Mononuclear cell (primary cell): Measurements from ENCODE around the gene B3GNT9. TPM values are rescaled to one million over a fixed set of nuclear protein-coding genes. Genes with fewer than 3 reads are reported as not detected.

Source experiments
- H3K27me3 ChIP-seq: 2 replicates; pipeline ENCODE4 v1.6.0; 2011; ENCODE audit warnings: low read length, control low read depth; ENCODE audit not compliant: insufficient read depth
- H3K4me1 ChIP-seq: 2 replicates; pipeline ENCODE4 v1.5.1; 2011; ENCODE audit warnings: mild to moderate bottlenecking, low read length, control low read depth; ENCODE audit not compliant: insufficient read depth
- H3K4me3 ChIP-seq: 2 replicates; pipeline ENCODE4 v1.5.1; 2011; ENCODE audit warnings: mild to moderate bottlenecking, low read length, moderate library complexity
- H3K9me3 ChIP-seq: 2 replicates; pipeline ENCODE4 v1.5.1; 2011; ENCODE audit warnings: low read depth, mild to moderate bottlenecking, control low read depth, low read length
- total RNA-seq: library from RNA; depleted of rRNA; stranded (reverse); fragments of >200 nt; gene quantifications from one replicate; pipeline ENCODE4 v1.2.3, GENCODE V29; 2012

The B3GNT9 gene
- total RNA-seq, 1 donor: 2.0 TPM

GRCh38 chr16:67165121-67166078 is 14.6 kb upstream of the B3GNT9 start:
- H3K4me1 ChIP-seq: peaks cover 65% of the 10 kb centered on the region
- no peak overlapping the region for H3K4me3 ChIP-seq
- H3K9me3 ChIP-seq: no peaks in the 10 kb centered on the region
- H3K27me3 ChIP-seq: peaks cover 84% of the 10 kb centered on the region

- peaks cover 80% of the 10 kb centered on the region for H3K27me3 ChIP-seq
- H3K4me3 ChIP-seq: no peak within 1 kb of the TSS
- peaks cover 64% of the 10 kb centered on the region for H3K4me1 ChIP-seq
- H3K9me3 ChIP-seq: no peaks in the 10 kb centered on the region
Observed at GRCh38 chr16:67164599-67165061, 13.8 kb upstream of the B3GNT9 start, which contains the start of gene HSF4. HSF4 (plus strand) TSS chr16:67164745; CDS start chr16:67164812, 67 bp downstream.

DNA sequence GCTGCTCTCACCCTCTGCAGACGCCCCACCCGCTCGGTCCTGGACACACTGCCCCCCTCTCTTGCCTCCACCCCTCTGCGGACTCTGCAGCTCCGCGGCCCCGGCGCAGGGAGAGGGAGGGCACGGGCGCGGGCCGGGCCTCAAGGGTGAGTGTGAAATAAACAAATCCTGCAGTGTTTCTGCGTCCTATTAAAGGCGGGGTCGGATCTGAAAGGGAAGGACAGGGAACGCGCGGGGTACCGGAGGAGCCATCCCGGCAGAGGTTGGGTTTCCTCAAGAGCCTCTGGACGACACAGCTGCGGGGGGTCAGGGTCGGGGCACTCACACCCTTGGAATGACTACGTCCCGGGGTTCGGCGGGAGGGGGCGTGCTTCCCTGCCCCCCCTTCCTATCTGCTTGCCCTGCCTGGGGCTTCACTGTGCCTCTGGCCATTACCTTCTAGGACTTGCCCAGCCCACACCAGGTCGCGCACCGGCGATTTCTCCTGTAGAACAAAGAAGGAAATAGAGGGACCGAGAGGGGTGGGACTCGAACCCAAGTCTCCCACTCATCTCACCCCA is 13.3 kb upstream of the B3GNT9 start:
- Histone ChIP-seq H3K4me1 (peaks cover 62% of the 10 kb centered on the region), H3K27me3 (peaks cover 75% of the 10 kb centered on the region), H3K4me3 (no peak overlapping the region), H3K9me3 (no peaks in the 10 kb centered on the region)

DNA sequence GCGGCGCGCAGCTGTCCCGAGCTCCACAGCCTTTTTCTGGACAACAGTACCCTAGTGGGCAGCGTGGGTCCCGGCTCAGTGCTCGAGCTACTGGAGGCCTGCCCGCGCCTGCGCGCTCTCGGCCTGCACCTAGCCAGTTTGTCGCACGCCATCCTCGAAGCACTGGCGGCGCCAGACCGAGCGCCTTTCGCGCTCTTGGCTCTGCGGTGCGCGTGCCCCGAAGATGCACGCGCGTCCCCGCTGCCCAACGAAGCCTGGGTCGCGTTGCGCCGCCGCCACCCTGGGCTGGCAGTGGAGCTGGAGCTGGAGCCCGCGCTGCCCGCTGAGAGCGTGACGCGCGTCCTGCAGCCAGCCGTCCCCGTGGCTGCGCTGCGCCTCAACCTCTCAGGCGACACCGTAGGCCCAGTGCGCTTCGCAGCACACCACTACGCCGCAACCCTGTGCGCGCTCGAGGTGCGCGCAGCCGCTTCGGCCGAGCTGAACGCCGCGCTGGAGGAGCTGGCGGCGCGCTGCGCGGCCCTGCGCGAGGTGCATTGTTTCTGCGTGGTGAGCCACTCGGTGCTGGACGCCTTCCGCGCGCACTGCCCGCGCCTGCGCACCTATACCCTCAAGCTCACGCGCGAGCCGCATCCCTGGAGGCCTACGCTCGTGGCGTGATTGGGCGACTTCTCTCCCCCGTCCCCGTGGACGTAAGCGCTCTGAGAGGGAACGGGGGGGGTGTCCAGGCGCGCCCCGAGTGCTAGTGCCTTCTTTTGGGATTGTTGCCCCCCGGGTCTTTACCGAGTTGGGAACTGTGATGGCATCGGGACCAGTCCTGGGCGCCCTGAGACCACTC is 12.6 kb upstream of the B3GNT9 start:
- peaks cover 68% of the 10 kb centered on the region for H3K4me1 ChIP-seq
- peaks cover 68% of the 10 kb centered on the region for H3K27me3 ChIP-seq
- no peaks in the 10 kb centered on the region for H3K9me3 ChIP-seq
- H3K4me3 ChIP-seq: no peak overlapping the region

- Histone ChIP-seq H3K9me3 (no peaks in the 10 kb centered on the region), H3K4me1 (peaks cover 76% of the 10 kb centered on the region), H3K27me3 (peaks cover 60% of the 10 kb centered on the region), H3K4me3 (no peak overlapping the region)
Observed at GRCh38 chr16:67162506-67163163, 11.8 kb upstream of the B3GNT9 start.

- H3K9me3 ChIP-seq: no peaks in the 10 kb centered on the region
- no peak overlapping the region for H3K4me3 ChIP-seq
- peaks cover 86% of the 10 kb centered on the region for H3K4me1 ChIP-seq
- peaks cover 50% of the 10 kb centered on the region for H3K27me3 ChIP-seq
Observed at GRCh38 chr16:67161595-67162058, 10.8 kb upstream of the B3GNT9 start.

DNA sequence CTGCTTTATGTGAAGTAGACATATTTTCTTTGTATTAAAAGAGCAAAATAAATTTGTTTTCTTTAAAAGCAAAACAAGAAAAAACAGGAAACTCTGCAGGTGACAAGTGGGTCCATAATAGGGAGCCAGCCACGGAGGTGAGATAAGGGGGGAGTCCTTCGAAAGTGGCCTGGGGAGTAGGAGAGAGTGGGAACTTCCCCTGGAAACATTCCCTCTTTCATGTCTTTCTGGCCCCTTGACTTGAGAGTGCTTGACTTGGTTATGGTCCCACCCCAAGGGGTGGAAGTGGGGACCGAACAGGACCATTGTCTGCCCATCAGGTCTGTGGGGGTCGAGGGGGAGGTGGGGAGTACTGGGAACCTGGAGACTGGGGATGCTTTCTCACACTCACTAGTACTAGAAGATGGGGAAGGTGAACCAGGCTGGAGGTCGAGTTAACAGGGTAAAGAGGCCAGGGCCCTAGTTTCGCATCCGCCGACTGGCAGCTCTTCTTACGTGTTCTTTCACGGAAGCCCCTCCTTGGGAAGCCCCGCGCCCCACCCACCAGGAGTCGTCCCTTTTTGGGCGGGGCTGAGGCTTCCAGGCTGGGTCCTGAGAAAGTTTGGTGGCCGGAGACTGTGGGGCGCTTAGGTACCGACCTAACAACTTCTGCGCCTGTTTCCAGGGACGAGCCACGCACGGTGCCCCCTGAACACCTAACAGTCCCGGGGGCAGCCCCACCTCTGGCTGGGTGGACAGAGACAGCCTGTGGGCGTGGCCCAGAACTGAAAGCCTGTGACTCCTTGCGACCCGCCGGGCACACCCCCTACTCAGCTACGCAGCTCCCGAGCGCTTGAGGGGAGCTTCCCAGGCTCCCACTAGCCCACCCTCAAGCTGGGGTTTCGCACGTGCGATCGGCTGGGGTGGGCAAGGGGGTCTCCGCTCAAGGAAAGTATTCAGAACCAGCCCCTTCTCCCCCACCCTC is 8.1 kb upstream of the B3GNT9 start:
- peaks cover 87% of the 10 kb centered on the region for H3K4me1 ChIP-seq
- H3K27me3 ChIP-seq: peaks cover 28% of the 10 kb centered on the region
- H3K4me3 ChIP-seq: peak overlapping the region; percentile 94
- H3K9me3 ChIP-seq: no peaks in the 10 kb centered on the region

DNA sequence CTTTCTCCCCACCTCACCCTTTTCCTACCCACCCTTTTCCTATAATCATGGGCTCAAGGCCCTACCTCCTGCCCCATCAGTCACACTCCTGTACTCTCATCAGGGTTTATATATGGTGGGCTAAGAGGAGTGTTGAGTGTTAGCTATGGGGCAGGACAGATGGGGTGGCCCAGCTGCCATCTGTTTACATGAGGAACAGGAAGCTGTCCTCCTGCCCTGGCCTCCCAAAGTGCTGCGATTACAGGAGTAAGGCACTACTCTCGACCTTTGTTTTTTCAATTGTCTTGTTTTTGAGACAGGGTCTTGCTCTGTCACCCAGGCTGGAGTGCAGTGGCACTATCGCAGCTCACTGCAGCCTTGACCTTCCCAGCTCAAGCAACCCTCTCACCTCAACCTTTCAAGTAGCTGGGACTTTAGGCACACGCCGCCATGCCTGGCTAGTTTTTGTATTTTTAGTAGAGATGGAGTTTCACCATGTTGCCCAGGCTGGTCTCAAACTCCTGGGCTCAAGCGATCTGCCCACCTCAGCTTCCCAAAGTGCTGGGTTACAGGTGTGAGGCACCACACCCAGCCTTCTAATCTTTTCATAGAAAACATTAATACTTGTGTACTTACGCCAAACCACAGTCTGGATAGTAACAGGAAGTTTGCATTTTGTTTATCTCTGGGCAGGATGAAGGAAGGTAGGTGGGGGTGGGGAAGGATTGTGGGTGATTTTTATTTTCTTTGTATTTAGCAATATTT is 7.3 kb upstream of the B3GNT9 start:
- peaks cover 78% of the 10 kb centered on the region for H3K4me1 ChIP-seq
- H3K9me3 ChIP-seq: no peaks in the 10 kb centered on the region
- H3K4me3 ChIP-seq: no peak overlapping the region
- H3K27me3 ChIP-seq: peaks cover 20% of the 10 kb centered on the region

DNA sequence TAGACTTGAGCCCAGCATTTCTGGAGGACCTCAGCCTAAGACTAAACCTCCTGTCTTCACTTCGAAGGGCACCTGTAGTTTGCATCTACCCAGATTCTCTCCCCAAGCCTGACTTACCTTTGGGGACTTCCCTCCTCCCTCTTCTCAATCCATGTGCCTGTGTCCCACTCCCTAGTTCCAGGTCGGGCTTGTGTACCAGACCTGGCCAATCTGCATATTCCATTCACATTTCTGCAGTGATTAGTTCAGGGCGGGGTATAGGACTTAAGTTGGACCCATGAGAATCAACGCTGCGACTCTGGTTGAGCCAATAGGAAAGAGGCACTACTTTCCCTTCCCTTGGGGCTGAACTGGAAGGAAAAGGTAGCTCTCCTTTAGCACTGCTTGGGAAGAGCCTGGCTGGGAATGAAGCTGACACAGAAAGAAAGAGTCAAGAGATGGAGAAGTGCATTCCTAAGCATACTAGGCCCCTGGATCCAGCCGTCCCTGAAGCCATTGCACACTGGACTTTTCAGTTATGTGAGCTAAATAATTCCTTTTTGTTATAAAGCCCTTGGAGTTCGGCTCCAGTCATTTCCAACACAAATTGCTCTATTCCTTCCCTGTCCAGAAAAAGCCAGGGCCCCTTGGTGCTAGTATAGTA is 6.4 kb upstream of the B3GNT9 start:
- H3K4me1 ChIP-seq: peaks cover 70% of the 10 kb centered on the region
- no peak overlapping the region for H3K4me3 ChIP-seq
- no peaks in the 10 kb centered on the region for H3K9me3 ChIP-seq
- H3K27me3 ChIP-seq: peaks cover 11% of the 10 kb centered on the region

DNA sequence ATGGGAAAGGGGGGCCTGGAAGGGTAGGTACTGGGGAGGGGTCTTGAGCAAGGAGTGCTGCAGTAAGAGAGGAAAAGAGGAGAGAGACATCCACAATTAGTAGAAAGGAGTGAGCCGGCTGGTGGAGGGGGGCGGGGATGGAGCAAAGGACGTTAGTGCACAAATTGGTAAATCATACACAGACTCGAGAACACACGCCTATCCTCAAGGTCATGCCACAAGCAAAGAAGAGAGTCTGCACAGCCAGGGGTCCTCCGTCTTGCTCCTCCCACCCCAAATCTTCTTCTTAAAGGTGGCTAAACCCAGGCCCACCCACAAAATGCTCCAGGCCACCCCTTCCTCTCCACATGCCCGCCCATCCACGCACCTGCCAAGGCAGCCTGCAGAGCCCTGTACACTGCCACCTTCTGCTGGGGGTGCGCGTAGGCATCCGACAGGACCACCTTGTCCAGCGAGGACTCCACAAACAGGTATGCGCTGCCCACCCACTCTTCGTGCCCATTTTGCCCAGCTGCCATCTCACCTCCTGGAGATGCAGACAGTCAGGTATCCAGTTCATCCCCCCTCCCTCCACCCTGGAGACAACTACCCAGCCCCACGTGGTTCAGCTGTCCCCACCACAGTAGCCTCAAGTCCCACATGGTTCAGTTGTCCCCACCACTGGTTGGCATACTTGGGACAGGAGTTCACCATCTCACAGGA is 5.5 kb upstream of the B3GNT9 start:
- Histone ChIP-seq H3K4me3 (no peak overlapping the region), H3K4me1 (peaks cover 63% of the 10 kb centered on the region), H3K9me3 (no peaks in the 10 kb centered on the region), H3K27me3 (peaks cover 10% of the 10 kb centered on the region)

DNA sequence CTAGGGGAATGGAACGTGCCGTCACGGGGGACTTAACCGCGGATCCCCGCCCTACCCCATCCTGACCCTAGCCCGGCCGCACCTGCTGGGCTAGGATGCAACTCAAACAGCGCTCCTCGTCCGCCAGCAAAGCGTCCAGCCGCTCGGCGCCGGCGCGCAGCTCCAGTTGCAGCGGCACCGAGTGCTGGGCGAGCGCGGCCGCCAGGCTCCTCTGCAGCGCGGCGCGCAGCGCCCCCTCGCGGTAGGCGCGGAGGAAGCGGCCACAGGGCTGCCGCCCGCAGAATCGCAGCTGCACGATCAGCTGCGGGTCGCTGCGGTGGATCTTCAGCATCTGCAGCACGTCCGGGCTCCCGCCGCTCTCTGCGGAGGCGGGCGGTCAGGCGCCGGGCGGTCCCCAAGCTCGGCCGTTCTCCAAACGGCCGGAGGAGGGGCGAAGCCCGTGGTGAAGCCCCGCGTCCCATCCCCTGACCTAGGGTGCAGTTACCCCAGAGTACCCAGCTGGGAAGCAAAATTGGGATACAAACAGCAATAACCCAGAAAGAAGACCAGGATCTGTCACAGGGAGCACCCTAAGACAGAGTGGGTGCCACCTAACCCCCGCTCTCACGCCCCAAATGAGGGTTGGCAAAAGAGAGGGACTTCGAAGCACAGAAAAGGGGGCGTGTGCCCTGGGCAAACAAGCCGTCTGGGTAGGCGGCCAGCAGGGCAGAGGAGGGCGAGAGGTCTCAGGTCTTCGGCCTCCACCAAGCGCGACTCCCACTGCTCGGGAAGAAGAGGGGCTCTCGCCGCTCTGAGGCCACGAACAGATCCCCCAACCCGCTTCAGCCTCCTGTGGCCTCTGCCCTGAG is 4.7 kb upstream of the B3GNT9 start:
- peaks cover 62% of the 10 kb centered on the region for H3K4me1 ChIP-seq
- no peaks in the 10 kb centered on the region for H3K9me3 ChIP-seq
- H3K4me3 ChIP-seq: no peak overlapping the region
- peaks cover 15% of the 10 kb centered on the region for H3K27me3 ChIP-seq
